Suprapubic skin (tissue), 4 donors: ENCODE data around the gene MALRD1. TPM values are rescaled to one million over a fixed set of nuclear protein-coding genes. Genes with fewer than 3 reads are reported as not detected.

Experiments used
- DNase-seq, 2 donors: peaks; one replicate each; pipeline ENCODE4 v3.0.0-alpha.2; 2019; ENCODE audit warnings: low spot score in 2 of 2
- H3K27ac ChIP-seq: fragments of 200-600 bp; sonication (generic); one replicate; pipeline ENCODE4 v1.5.1; 2019
- H3K27me3 ChIP-seq: fragments of 200-600 bp; sonication (generic); one replicate; pipeline ENCODE4 v1.5.1; 2019
- H3K36me3 ChIP-seq: fragments of 200-600 bp; sonication (generic); one replicate; pipeline ENCODE4 v1.5.1; 2019
- H3K4me1 ChIP-seq: fragments of 200-600 bp; sonication (generic); one replicate; pipeline ENCODE4 v1.5.1; 2019
- H3K4me3 ChIP-seq: fragments of 200-600 bp; sonication (generic); one replicate; pipeline ENCODE4 v1.5.1; 2019; ENCODE audit warnings: mild to moderate bottlenecking
- H3K9me3 ChIP-seq: fragments of 200-600 bp; sonication (generic); one replicate; pipeline ENCODE4 v1.5.1; 2019
- EP300 ChIP-seq: sonication (generic); formaldehyde crosslinking; IDR thresholded peaks from one replicate; pipeline ENCODE4 v1.6.1; 2017; ENCODE audit warnings: antibody characterized with exemption
- POLR2A ChIP-seq, 2 donors: fragments of 450-650 bp; IDR thresholded peaks; one replicate each; pipeline ENCODE4 v1.6.1; 2017; ENCODE audit warnings: antibody characterized with exemption in 2 of 2, mild to moderate bottlenecking in 2 of 2, moderate library complexity in 2 of 2
- POLR2AphosphoS5 ChIP-seq, 3 donors: sonication (generic); formaldehyde crosslinking; IDR thresholded peaks; one replicate each; pipeline ENCODE4 v1.6.1; 2017; ENCODE audit warnings: antibody characterized with exemption in 3 of 3
- WGBS: methylation state at CpG from one replicate; pipeline ENCODE4 v1.1.5; 2018; 5-methylcytosine and 5-hydroxymethylcytosine counted together
- total RNA-seq, 4 donors: library from RNA; depleted of rRNA; stranded (reverse); fragments of >200 nt; gene quantifications; one replicate each; pipeline ENCODE4 v1.1.0, GENCODE V29; 2016
- TF ChIP-seq, protein P1 (sequence below), 2 donors: fragments of 200-600 bp in 1 of 2; fragments of 450-650 bp in 1 of 2; sonication (generic) in 1 of 2; IDR thresholded peaks; one replicate each; pipeline ENCODE4 v1.5.1; 2016 to 2019; ENCODE audit warnings: antibody characterized with exemption in 2 of 2, mild to moderate bottlenecking in 1 of 2, moderate library complexity in 1 of 2

Gene MALRD1
- total RNA-seq, 4 donors from 2014 or later = 0.23 to 0.80 (median 0.31) TPM; not detected in 1

DNA sequence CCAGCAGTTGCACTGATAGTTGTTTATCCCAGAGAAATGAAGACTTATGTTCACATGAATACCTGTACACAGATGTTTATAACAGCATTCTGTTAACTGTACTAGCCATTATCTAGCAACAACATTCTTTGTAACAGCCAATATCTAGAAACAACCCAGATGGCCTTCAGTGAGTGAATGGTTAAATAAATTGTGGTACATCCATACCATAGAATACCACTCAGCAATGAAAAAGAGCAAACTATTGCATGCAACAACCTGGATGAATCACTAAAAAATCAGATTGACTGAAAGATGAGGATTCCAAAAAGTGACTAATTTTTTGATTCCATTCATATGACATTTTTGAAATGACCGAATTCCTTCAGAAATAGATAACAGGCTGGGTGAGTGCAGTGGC is 360.3 kb downstream of the MALRD1 start:
- Histone ChIP-seq H3K27me3 (no peaks in the 10 kb centered on the region), H3K36me3 (no peaks in the 10 kb centered on the region), H3K4me3 (no peak overlapping the region), H3K9me3 (no peaks in the 10 kb centered on the region), H3K27ac (no peak overlapping the region), H3K4me1 (no peaks in the 10 kb centered on the region)
- no peak for DNase-seq
- 93% methylated on average over 1 of the region's 1 CpG for WGBS
- TF ChIP-seq, protein P1, sequence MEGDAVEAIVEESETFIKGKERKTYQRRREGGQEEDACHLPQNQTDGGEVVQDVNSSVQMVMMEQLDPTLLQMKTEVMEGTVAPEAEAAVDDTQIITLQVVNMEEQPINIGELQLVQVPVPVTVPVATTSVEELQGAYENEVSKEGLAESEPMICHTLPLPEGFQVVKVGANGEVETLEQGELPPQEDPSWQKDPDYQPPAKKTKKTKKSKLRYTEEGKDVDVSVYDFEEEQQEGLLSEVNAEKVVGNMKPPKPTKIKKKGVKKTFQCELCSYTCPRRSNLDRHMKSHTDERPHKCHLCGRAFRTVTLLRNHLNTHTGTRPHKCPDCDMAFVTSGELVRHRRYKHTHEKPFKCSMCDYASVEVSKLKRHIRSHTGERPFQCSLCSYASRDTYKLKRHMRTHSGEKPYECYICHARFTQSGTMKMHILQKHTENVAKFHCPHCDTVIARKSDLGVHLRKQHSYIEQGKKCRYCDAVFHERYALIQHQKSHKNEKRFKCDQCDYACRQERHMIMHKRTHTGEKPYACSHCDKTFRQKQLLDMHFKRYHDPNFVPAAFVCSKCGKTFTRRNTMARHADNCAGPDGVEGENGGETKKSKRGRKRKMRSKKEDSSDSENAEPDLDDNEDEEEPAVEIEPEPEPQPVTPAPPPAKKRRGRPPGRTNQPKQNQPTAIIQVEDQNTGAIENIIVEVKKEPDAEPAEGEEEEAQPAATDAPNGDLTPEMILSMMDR (IDR thresholded peaks at IDR 0.05) = no peak
- TF ChIP-seq EP300 (no peak), POLR2A (IDR thresholded peaks at IDR 0.05) (no peak), POLR2AphosphoS5 (IDR thresholded peaks at IDR 0.05) (no peak)

DNA sequence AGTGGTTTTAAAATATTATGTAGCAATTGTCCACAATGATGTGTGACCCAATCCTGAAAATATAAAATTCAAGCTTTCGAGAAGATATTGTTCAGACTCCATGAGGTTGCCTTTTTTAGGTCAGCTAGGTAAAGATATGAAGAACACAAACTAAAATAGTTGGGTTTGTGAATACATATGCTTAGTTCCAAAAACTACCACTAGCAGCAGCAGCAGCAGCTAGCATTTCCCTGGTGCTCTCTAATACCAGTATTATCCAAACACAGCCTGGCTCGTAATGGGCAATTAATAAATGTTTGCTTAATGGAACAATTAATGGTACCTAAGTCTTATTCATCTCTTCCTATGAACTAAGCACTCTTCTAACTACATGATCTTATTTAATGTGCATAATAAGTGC is 362.5 kb downstream of the MALRD1 start:
- Histone ChIP-seq H3K4me3 (no peak overlapping the region), H3K27ac (no peak overlapping the region), H3K36me3 (no peaks in the 10 kb centered on the region), H3K27me3 (no peaks in the 10 kb centered on the region), H3K9me3 (no peaks in the 10 kb centered on the region), H3K4me1 (no peaks in the 10 kb centered on the region)
- DNase-seq = no peak
- TF ChIP-seq, protein P1 (IDR thresholded peaks at IDR 0.05) = no peak
- TF ChIP-seq POLR2A (IDR thresholded peaks at IDR 0.05) (no peak), POLR2AphosphoS5 (IDR thresholded peaks at IDR 0.05) (no peak), EP300 (no peak)
- WGBS = 78% methylated on average over 2 of the region's 2 CpGs

DNA sequence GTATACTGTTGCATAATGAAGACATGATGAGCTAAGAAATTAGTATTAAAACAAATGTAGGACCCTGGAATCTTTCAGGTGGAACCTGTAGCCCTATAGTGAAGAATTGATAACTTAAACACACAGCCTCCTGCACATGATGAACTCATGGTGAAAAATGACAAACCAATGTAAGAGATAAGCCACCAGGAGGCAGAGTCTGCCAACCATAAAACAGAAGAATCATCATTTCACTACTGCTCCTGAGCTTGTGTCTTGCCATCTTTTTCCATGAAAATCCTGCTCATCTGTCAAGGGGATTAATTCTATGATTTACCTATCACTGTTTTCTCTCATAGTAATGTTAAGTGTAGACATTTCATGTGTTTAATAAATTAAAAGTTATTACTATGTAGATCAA is 363.9 kb downstream of the MALRD1 start:
- no peaks in the 10 kb centered on the region for H3K27me3 ChIP-seq
- no peak for DNase-seq
- H3K4me3 ChIP-seq = no peak overlapping the region
- H3K36me3 ChIP-seq = no peaks in the 10 kb centered on the region
- H3K27ac ChIP-seq = no peak overlapping the region
- no peaks in the 10 kb centered on the region for H3K4me1 ChIP-seq
- H3K9me3 ChIP-seq = no peaks in the 10 kb centered on the region
- TF ChIP-seq, protein P1 (IDR thresholded peaks at IDR 0.05) = peak; percentile 31 to 38
- TF ChIP-seq POLR2AphosphoS5 (IDR thresholded peaks at IDR 0.05) (no peak), EP300 (no peak), POLR2A (IDR thresholded peaks at IDR 0.05) (no peak)

DNA sequence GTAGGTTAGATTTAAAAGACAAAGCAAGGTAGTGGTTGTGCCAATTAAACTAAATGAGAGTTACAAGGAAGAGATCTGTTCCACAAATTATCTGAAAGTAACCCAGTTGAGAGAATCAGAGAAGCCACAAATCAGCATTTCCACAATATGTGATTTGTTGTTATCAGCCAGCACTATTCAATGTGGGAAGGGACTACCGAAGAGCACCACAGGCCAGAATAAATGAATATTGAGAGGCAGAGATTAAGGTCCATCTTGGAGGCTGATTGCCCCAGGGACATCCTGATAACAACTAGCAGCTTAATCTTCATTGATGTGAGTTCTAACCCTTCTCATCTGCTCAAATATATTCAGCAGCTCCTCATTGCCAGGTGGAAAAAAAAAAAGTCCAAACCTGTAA is 367.6 kb downstream of the MALRD1 start:
- no peak overlapping the region for H3K4me3 ChIP-seq
- H3K27me3 ChIP-seq = no peaks in the 10 kb centered on the region
- no peaks in the 10 kb centered on the region for H3K9me3 ChIP-seq
- H3K27ac ChIP-seq = no peak overlapping the region
- TF ChIP-seq POLR2AphosphoS5 (IDR thresholded peaks at IDR 0.05) (no peak), EP300 (no peak), POLR2A (IDR thresholded peaks at IDR 0.05) (no peak)
- TF ChIP-seq, protein P1 (IDR thresholded peaks at IDR 0.05) = no peak
- peaks cover 2% of the 10 kb centered on the region for H3K4me1 ChIP-seq
- no peak for DNase-seq
- WGBS = 59% methylated on average over 1 of the region's 1 CpG
- no peaks in the 10 kb centered on the region for H3K36me3 ChIP-seq

DNA sequence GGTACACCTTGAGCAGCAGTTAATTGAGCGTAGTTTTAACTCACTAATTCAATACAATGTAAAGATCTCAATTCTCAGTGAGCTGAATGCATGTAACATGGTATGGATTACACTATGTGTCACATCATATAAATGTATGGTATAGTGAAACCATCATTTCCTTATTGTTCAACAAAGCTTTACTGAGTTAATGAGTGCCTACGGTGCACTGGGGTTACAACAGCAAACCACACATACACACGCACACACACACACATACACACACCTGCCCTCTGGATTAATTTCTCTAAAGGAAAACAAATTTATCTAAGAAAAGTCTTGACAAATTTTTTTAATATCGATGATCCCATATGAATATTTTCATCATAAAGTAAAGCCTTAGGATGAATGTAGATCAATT is 369.1 kb downstream of the MALRD1 start:
- Histone ChIP-seq H3K4me3 (no peak overlapping the region), H3K27ac (no peak overlapping the region), H3K36me3 (no peaks in the 10 kb centered on the region), H3K4me1 (peaks cover 6% of the 10 kb centered on the region), H3K27me3 (no peaks in the 10 kb centered on the region), H3K9me3 (no peaks in the 10 kb centered on the region)
- DNase-seq = no peak
- no peak for TF ChIP-seq EP300
- no peak for TF ChIP-seq POLR2A (IDR thresholded peaks at IDR 0.05)
- TF ChIP-seq, protein P1 (IDR thresholded peaks at IDR 0.05) = no peak
- no peak for TF ChIP-seq POLR2AphosphoS5 (IDR thresholded peaks at IDR 0.05)
- 92% methylated on average over 4 of the region's 4 CpGs for WGBS
